IPS-20b (cell line): ENCODE data around the gene PJA2.

Experiments
- H3K27ac ChIP-seq: one replicate; pipeline ENCODE4 v1.5.1; 2013; ENCODE audit warnings: low read length
- H3K27me3 ChIP-seq: 2 replicates; pipeline ENCODE4 v1.6.1; 2013; ENCODE audit warnings: mild to moderate bottlenecking, low read length, inconsistent platforms; ENCODE audit not compliant: insufficient read depth
- H3K36me3 ChIP-seq: 2 replicates; pipeline ENCODE4 v1.6.1; 2013; ENCODE audit warnings: low read depth, mild to moderate bottlenecking, inconsistent platforms, low read length, moderate library complexity; ENCODE audit not compliant: insufficient read depth
- H3K4me1 ChIP-seq: 2 replicates; pipeline ENCODE4 v1.6.1; 2013; ENCODE audit warnings: mild to moderate bottlenecking, control low read depth, inconsistent platforms, low read length, moderate library complexity; ENCODE audit not compliant: insufficient read depth
- H3K4me3 ChIP-seq: 2 replicates; pipeline ENCODE4 v1.5.1; 2013; ENCODE audit warnings: mild to moderate bottlenecking, low read length, inconsistent platforms
- H3K9ac ChIP-seq: 2 replicates; pipeline ENCODE4 v1.6.1; 2013; ENCODE audit warnings: low read depth, mild to moderate bottlenecking, inconsistent platforms, low read length, moderate library complexity
- H3K9me3 ChIP-seq: 2 replicates; pipeline ENCODE4 v1.6.1; 2013; ENCODE audit warnings: mild to moderate bottlenecking, low read depth, low read length, inconsistent platforms; ENCODE audit not compliant: insufficient read depth

The PJA2 gene

GRCh38 chr5:109345699-109346098 lies 64.1 kb downstream of the PJA2 start:
- no peak overlapping the region for H3K4me3 ChIP-seq
- no peak overlapping the region for H3K27ac ChIP-seq
- H3K4me1 ChIP-seq: no peaks in the 10 kb centered on the region
- H3K9ac ChIP-seq: no peak overlapping the region
- H3K9me3 ChIP-seq: no peaks in the 10 kb centered on the region
- H3K27me3 ChIP-seq: no peaks in the 10 kb centered on the region
- H3K36me3 ChIP-seq: peaks cover 23% of the 10 kb centered on the region

- Histone ChIP-seq H3K4me3 (no peak overlapping the region), H3K9ac (no peak overlapping the region), H3K27ac (no peak overlapping the region), H3K9me3 (no peaks in the 10 kb centered on the region), H3K27me3 (no peaks in the 10 kb centered on the region), H3K4me1 (no peaks in the 10 kb centered on the region), H3K36me3 (peaks cover 26% of the 10 kb centered on the region)
Observed at GRCh38 chr5:109340351-109340750, 69.4 kb downstream of the PJA2 start.

DNA sequence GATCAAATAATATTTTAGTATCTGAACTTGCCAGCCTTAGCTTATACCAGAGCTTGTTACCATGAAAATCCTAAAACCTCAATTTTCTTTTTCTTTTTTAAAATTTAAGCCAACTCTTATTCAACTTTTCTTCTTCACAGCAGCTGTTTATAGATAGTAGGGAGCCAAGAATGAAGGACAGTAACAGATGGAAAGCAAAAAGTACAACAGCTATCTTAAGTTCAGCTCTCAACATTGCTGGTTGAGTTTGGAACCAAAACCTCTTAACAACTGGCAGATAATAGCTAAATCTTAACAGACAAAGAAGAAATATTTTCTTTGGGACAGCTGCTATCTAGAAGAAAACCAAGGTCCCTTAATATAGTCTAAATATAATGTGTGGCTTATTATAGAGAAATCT lies 74.7 kb downstream of the PJA2 start:
- H3K36me3 ChIP-seq: peaks cover 10% of the 10 kb centered on the region; the same call in 1 of the 2 replicates
- no peak overlapping the region for H3K4me3 ChIP-seq
- H3K27me3 ChIP-seq: no peaks in the 10 kb centered on the region
- no peak overlapping the region for H3K27ac ChIP-seq
- H3K9me3 ChIP-seq: no peaks in the 10 kb centered on the region
- no peak overlapping the region for H3K9ac ChIP-seq
- H3K4me1 ChIP-seq: no peaks in the 10 kb centered on the region; the same call in 1 of the 2 replicates

DNA sequence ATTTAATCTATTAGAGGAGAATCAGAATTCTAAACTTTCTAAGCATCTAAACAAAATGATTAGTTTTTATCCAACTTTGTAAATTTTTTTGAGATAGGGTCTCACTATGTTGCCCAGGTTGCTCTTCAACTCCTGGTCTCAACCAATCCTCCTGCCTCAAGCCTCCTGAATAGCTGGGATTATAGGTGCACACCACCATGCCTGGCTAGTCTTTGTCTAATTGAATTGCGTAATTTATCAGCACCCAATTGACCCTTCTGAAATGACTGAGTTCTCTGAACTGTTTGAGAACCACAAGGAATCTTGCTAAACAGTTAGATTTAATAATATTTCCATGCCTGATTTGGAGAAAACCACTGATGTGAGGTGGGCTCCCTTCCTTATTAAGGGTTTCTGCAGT lies 75.7 kb downstream of the PJA2 start:
- Histone ChIP-seq H3K27me3 (no peaks in the 10 kb centered on the region), H3K9me3 (no peaks in the 10 kb centered on the region), H3K27ac (no peak overlapping the region), H3K36me3 (peaks cover 10% of the 10 kb centered on the region; the same call in 1 of the 2 replicates), H3K9ac (no peak overlapping the region), H3K4me1 (no peaks in the 10 kb centered on the region; the same call in 1 of the 2 replicates), H3K4me3 (no peak overlapping the region)

GRCh38 chr5:109329333-109330237 lies 80.2 kb downstream of the PJA2 start:
- Histone ChIP-seq H3K4me3 (no peak overlapping the region), H3K4me1 (no peaks in the 10 kb centered on the region; the same call in 1 of the 2 replicates), H3K27me3 (no peaks in the 10 kb centered on the region), H3K36me3 (no peaks in the 10 kb centered on the region), H3K27ac (no peak overlapping the region), H3K9me3 (no peaks in the 10 kb centered on the region), H3K9ac (no peak overlapping the region)

- no peaks in the 10 kb centered on the region; the same call in 1 of the 2 replicates for H3K4me1 ChIP-seq
- H3K36me3 ChIP-seq: no peaks in the 10 kb centered on the region
- no peaks in the 10 kb centered on the region for H3K9me3 ChIP-seq
- H3K27ac ChIP-seq: no peak overlapping the region
- H3K4me3 ChIP-seq: no peak overlapping the region
- H3K9ac ChIP-seq: no peak overlapping the region
- H3K27me3 ChIP-seq: no peaks in the 10 kb centered on the region
Observed at GRCh38 chr5:109328626-109329025, 81.1 kb downstream of the PJA2 start.

- no peak overlapping the region for H3K9ac ChIP-seq
- H3K4me1 ChIP-seq: no peaks in the 10 kb centered on the region; the same call in 1 of the 2 replicates
- no peaks in the 10 kb centered on the region for H3K9me3 ChIP-seq
- no peak overlapping the region for H3K4me3 ChIP-seq
- H3K27ac ChIP-seq: no peak overlapping the region
- H3K27me3 ChIP-seq: no peaks in the 10 kb centered on the region
- no peaks in the 10 kb centered on the region for H3K36me3 ChIP-seq
Observed at GRCh38 chr5:109327570-109327969, 82.2 kb downstream of the PJA2 start.

DNA sequence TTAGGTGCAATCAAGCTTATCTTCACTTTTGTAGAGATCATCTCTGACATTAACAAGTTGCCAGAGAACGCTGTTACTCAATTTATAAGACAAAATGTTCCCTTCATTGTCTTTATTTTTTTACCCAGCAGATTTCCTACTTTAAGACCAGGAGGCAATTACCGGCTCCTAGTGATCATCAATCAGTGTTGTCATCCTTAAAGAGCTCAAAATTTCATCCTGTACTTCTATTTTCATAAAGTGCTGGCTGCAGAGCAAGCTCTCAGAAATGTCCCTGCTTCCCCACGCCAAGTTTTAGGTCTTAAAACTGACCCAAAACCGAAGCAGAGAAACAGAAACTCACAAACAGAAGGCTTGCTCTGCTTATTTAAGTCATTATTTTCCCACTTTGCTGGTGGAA lies 82.9 kb downstream of the PJA2 start:
- Histone ChIP-seq H3K4me3 (no peak overlapping the region), H3K27ac (no peak overlapping the region), H3K4me1 (no peaks in the 10 kb centered on the region; the same call in 1 of the 2 replicates), H3K9ac (no peak overlapping the region), H3K36me3 (no peaks in the 10 kb centered on the region), H3K9me3 (no peaks in the 10 kb centered on the region), H3K27me3 (no peaks in the 10 kb centered on the region)

GRCh38 chr5:109325456-109325855 lies 84.3 kb downstream of the PJA2 start:
- Histone ChIP-seq H3K4me3 (no peak overlapping the region), H3K36me3 (no peaks in the 10 kb centered on the region), H3K27me3 (no peaks in the 10 kb centered on the region), H3K9ac (no peak overlapping the region), H3K27ac (no peak overlapping the region), H3K4me1 (no peaks in the 10 kb centered on the region), H3K9me3 (no peaks in the 10 kb centered on the region)

DNA sequence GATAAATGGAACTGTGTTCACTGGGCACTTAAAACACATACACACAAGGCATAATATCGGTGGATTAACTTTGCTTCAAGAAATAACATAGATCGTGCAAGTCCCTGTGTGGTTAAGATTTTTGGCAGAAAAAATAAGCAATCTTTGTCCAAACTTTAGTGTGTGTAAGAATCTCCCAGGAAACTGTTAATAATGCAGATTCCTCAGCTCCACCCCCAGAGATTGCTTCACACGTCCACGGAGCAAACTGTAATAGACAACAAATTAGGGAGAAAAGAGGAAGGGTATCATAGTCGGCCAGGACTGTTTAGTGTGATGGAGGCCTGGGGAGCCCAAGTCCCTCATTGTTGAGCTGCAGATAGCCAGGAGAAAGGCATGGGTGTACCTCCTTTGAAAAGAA lies 84.8 kb downstream of the PJA2 start:
- Histone ChIP-seq H3K4me3 (no peak overlapping the region), H3K36me3 (no peaks in the 10 kb centered on the region), H3K4me1 (no peaks in the 10 kb centered on the region), H3K9me3 (no peaks in the 10 kb centered on the region), H3K27ac (no peak overlapping the region), H3K9ac (no peak overlapping the region), H3K27me3 (no peaks in the 10 kb centered on the region)

GRCh38 chr5:109324351-109324750 lies 85.4 kb downstream of the PJA2 start:
- Histone ChIP-seq H3K27me3 (no peaks in the 10 kb centered on the region), H3K4me3 (no peak overlapping the region)

GRCh38 chr5:109322694-109323093 lies 87.1 kb downstream of the PJA2 start:
- H3K4me1 ChIP-seq: no peaks in the 10 kb centered on the region
- H3K27ac ChIP-seq: no peak overlapping the region
- H3K9me3 ChIP-seq: no peaks in the 10 kb centered on the region
- H3K4me3 ChIP-seq: no peak overlapping the region
- no peaks in the 10 kb centered on the region for H3K27me3 ChIP-seq
- H3K9ac ChIP-seq: no peak overlapping the region
- H3K36me3 ChIP-seq: no peaks in the 10 kb centered on the region

More at GRCh38 chr5:109324351-109324750, 85.4 kb downstream of the PJA2 start:
- H3K36me3 ChIP-seq: no peaks in the 10 kb centered on the region
- H3K9me3 ChIP-seq: no peaks in the 10 kb centered on the region
- no peak overlapping the region for H3K27ac ChIP-seq
- H3K4me1 ChIP-seq: no peaks in the 10 kb centered on the region
- H3K9ac ChIP-seq: no peak overlapping the region
